Lower leg skin (tissue), 4 donors: ENCODE measurements around the gene ZNF285. TPM values are rescaled to one million over a fixed set of nuclear protein-coding genes. Genes with fewer than 3 reads are reported as not detected.
A peak's percentile ranks its signal among the peaks of the same experiment; 100 is the strongest.
"Not testable (repeated sequence)": the region's sequence is repeated elsewhere in the genome, so short reads cannot be mapped to it uniquely, and the experiment has no call there.

Experiments
- DNase-seq, 2 donors: peaks; one replicate each; pipeline ENCODE4 v3.0.0-alpha.2; 2019; ENCODE audit warnings: low spot score in 2 of 2
- H3K4me3 ChIP-seq: fragments of 200-600 bp; sonication (generic); 2 replicates; pipeline ENCODE4 v1.5.1; 2017; ENCODE audit warnings: mild to moderate bottlenecking, low read depth; ENCODE audit not compliant: poor library complexity, severe bottlenecking
- CTCF ChIP-seq, 3 donors: fragments of 450-650 bp; IDR thresholded peaks; one replicate each; pipeline ENCODE4 v1.5.1; 2016; ENCODE audit warnings: antibody characterized with exemption in 3 of 3, mild to moderate bottlenecking in 3 of 3, moderate library complexity in 2 of 3
- POLR2A ChIP-seq, 2 donors: fragments of 450-650 bp; IDR thresholded peaks; one replicate each; pipeline ENCODE4 v1.6.1; 2016 to 2017; ENCODE audit warnings: antibody characterized with exemption in 2 of 2, mild to moderate bottlenecking in 1 of 2, moderate library complexity in 1 of 2
- WGBS, 2 donors: methylation state at CpG; one replicate each; pipeline ENCODE4 v1.1.5; 2018; 5-methylcytosine and 5-hydroxymethylcytosine counted together
- intact Hi-C: fragments of 100-400 bp; cut with DNase I; formaldehyde crosslinking; loops from one replicate; pipeline ENCODE4 v1.15.0; 2023; ENCODE audit warnings: low total_unique reads
- total RNA-seq, 4 donors: library from RNA; depleted of rRNA; stranded (reverse); fragments of >200 nt; gene quantifications; one replicate each; pipeline ENCODE4 v1.1.0, GENCODE V29; 2016

ZNF285 gene
- 1 to 10 TPM in 3 of 4 donors, under 1 TPM in 1; 0.04 to 2.8 (median 1.3) TPM for total RNA-seq

GRCh38 chr19:44401139-44402115, at the start of gene ZNF285:
ZNF285 (minus strand) TSS chr19:44401608; CDS start chr19:44397213, 4,395 bp downstream.
- H3K4me3 ChIP-seq, result peak within 1 kb of the TSS; percentile 16
- DNase-seq, result peak; percentile 69 to 89
- WGBS, 2 donors, result 5 to 6% methylated on average over 42 to 43 of the region's 43 CpGs
- intact Hi-C loops, result no loop called here
- TF ChIP-seq CTCF (IDR thresholded peaks at IDR 0.05), result no peak
- TF ChIP-seq POLR2A (IDR thresholded peaks at IDR 0.05), result no peak

- DNase-seq, result peak; percentile 40 to 90
- intact Hi-C loops, result no loop called here
- 3% methylated on average over 44 to 45 of the region's 45 CpGs for WGBS, 2 donors
- peak within 1 kb of the TSS; percentile 22 for H3K4me3 ChIP-seq
- TF ChIP-seq CTCF (IDR thresholded peaks at IDR 0.05) (no peak), POLR2A (IDR thresholded peaks at IDR 0.05) (no peak)
Observed at GRCh38 chr19:44447916-44448674, 46.7 kb upstream of the ZNF285 start, which contains the start of gene ZNF229. ZNF229 (minus strand) TSS chr19:44448472; CDS start chr19:44442847, 5,625 bp downstream.

GRCh38 chr19:44438441-44438840, 37.0 kb upstream of the ZNF285 start:
- 96 to 98% methylated on average over 3 of the region's 3 CpGs for WGBS, 2 donors
- TF ChIP-seq POLR2A (IDR thresholded peaks at IDR 0.05), result no peak
- TF ChIP-seq CTCF (IDR thresholded peaks at IDR 0.05), result no peak
- no peak overlapping the region for H3K4me3 ChIP-seq
- intact Hi-C loops, result no loop called here
- DNase-seq, result no peak

- intact Hi-C loops, result no loop called here
- H3K4me3 ChIP-seq, result no peak overlapping the region
- TF ChIP-seq CTCF (IDR thresholded peaks at IDR 0.05) (no peak), POLR2A (IDR thresholded peaks at IDR 0.05) (no peak)
- no peak for DNase-seq
- 88 to 91% methylated on average over 2 of the region's 2 CpGs for WGBS, 2 donors
Observed at GRCh38 chr19:44435441-44435840, 34.0 kb upstream of the ZNF285 start.

- DNase-seq, result no peak
- WGBS, 2 donors, result 89 to 90% methylated on average over 1 of the region's 1 CpG
- H3K4me3 ChIP-seq, result no peak overlapping the region
- TF ChIP-seq CTCF (IDR thresholded peaks at IDR 0.05) (no peak), POLR2A (IDR thresholded peaks at IDR 0.05) (no peak)
- intact Hi-C loops, result no loop called here
Observed at GRCh38 chr19:44430956-44431355, 29.5 kb upstream of the ZNF285 start.

- intact Hi-C loops, DNase-seq, H3K4me3 ChIP-seq: not testable (repeated sequence)
- WGBS, 2 donors, result 91 to 92% methylated on average over 12 to 13 of the region's 15 CpGs
Observed at GRCh38 chr19:44415553-44415952, 14.1 kb upstream of the ZNF285 start.

- intact Hi-C loops, result not testable (repeated sequence)
Observed at GRCh38 chr19:44389268-44389667, 12.1 kb downstream of the ZNF285 start.

More at GRCh38 chr19:44389268-44389667, 12.1 kb downstream of the ZNF285 start:
- not testable (repeated sequence) for DNase-seq, H3K4me3 ChIP-seq
- 95% methylated on average over 4 of the region's 4 CpGs for WGBS, 2 donors
